NB4 (cell line): ENCODE data around the gene ENG.

Experiments used
- DNase-seq: peaks from one replicate; pipeline ENCODE4 v3.0.0; 2010; ENCODE audit warnings: low read depth
- H3K4me3 ChIP-seq: one replicate; pipeline ENCODE4 v1.5.1; 2011; ENCODE audit warnings: mild to moderate bottlenecking, low read depth, low read length, moderate library complexity
- CTCF ChIP-seq: IDR thresholded peaks from one replicate; pipeline ENCODE4 v1.5.1; 2012; ENCODE audit warnings: low read depth, low read length
- MAX ChIP-seq: IDR thresholded peaks from 2 replicates; pipeline ENCODE4 v1.6.1; 2011; ENCODE audit warnings: low read depth, low read length
- MYC ChIP-seq: IDR thresholded peaks from 2 replicates; pipeline ENCODE4 v1.6.1; 2011; ENCODE audit warnings: low read depth, low read length
- POLR2A ChIP-seq: IDR thresholded peaks from 2 replicates; pipeline ENCODE4 v1.6.1; 2011; ENCODE audit warnings: mild to moderate bottlenecking; ENCODE audit not compliant: insufficient read length; ENCODE audit errors: extremely low read depth

ENG gene

GRCh38 chr9:127816362-127816725, 38.1 kb downstream of the ENG start:
- TF ChIP-seq CTCF: no peak
- no peak for TF ChIP-seq MAX
- no peak for TF ChIP-seq MYC
- TF ChIP-seq POLR2A: no peak
- no peak for DNase-seq
- no peak overlapping the region for H3K4me3 ChIP-seq

- no peak overlapping the region for H3K4me3 ChIP-seq
- TF ChIP-seq MYC: no peak
- TF ChIP-seq POLR2A: no peak
- no peak for TF ChIP-seq MAX
- TF ChIP-seq CTCF: no peak
- DNase-seq: no peak
Measured at GRCh38 chr9:127815512-127816361, 38.7 kb downstream of the ENG start.

- no peak overlapping the region for H3K4me3 ChIP-seq
- no peak for TF ChIP-seq CTCF
- no peak for TF ChIP-seq MYC
- TF ChIP-seq MAX: no peak
- TF ChIP-seq POLR2A: no peak
- DNase-seq: no peak
Measured at GRCh38 chr9:127814619-127815511, 39.6 kb downstream of the ENG start.

- H3K4me3 ChIP-seq: no peak overlapping the region
- DNase-seq: no peak
- TF ChIP-seq POLR2A (no peak), MYC (no peak), MAX (no peak), CTCF (no peak)
Measured at GRCh38 chr9:127813686-127814226, 40.7 kb downstream of the ENG start.

- H3K4me3 ChIP-seq: no peak overlapping the region
- TF ChIP-seq MAX: no peak
- no peak for TF ChIP-seq POLR2A
- no peak for TF ChIP-seq MYC
- TF ChIP-seq CTCF: no peak
- no peak for DNase-seq
Measured at GRCh38 chr9:127812936-127813675, 41.4 kb downstream of the ENG start.
